Limb (tissue), 2 donors: Measurements from ENCODE around the gene ZBTB25.

Experiments
- DNase-seq, 2 donors: peaks; one replicate each; pipeline ENCODE4 v3.0.0-alpha.2; 2016; ENCODE audit errors: extremely low spot score in 2 of 2

The ZBTB25 gene

GRCh38 chr14:64516969-64517368 is 13.3 kb upstream of the ZBTB25 start:
- no peak for DNase-seq

DNA sequence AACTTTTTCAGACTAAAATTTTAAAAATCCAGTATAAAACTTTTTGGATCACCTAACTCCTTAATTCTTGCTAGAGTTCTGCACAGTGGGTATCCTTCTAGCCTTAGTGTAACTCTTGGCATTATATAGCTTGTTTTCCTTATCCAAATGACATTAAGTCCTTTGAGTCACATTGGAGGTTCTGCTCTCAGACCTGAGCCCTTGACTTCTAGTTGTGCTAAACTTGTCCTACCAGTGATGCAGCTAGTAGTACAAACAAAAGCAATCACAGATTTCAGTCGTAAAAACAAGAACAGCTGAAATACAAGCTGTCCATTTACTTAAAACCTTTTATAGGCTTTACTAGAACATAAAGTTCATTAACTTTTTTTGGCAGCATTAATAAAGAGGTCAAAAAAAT is 11.4 kb upstream of the ZBTB25 start:
- no peak for DNase-seq

DNA sequence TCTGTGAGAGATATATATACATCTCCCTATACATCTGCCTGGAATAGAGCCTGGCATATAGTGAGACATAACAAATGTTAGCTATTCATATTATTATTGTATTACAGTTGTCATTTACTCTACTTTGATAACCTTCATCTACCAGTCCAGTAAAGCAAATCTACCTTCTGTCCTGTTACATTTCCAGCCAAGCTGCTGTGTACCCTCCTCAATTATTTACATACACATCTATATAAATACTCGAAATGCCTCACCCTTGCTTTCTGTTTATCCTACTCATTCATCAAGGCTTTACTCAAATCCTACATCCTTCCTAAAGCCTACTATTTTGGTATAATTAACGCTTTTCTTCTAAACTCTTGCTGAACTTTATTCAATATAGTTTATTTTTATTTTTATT is 9.6 kb upstream of the ZBTB25 start:
- DNase-seq, result no peak

DNA sequence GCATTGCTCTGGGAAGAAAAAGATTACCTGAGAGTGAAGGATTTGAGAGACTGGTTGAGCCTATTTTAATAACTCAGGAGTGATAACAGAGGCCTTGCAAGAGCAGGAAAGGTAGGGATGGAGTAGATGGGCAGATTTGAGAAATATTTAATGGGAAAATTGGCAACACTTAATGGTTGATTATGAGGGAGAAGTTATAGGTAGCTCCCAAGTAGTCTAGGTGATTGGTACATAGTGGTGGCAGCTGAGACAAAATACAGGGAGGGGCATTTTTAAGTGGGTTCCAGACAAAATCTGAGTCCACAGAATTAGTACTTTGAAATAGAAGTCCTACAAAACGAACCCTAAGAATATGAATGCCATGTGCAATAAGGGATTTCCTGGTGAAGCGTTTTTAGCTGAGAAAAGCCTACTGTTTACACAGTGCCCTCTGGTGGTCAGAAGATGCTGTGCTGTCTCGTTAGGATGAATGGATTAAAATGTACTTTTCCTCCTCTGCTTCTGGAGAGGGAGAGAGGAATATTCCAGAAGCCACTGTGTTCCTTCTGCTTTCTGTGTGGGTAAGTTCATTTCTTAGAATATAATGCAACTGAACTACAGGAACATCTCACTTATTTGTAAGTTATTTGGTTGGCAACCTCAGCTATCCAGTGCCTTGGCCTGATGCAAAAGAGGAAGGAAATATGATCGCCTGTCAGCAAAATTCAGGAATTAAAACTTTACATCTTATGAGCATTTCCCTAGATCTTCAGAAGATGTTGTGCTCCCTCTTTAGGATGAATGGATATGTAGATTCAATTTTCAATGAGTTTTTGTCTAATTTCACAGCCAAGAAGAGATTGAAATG is 7.4 kb upstream of the ZBTB25 start:
- peak; percentile 66 to 70 for DNase-seq

- no peak for DNase-seq
These were observed 5.4 kb upstream of the ZBTB25 start for GRCh38 chr14:64509036-64509435.

GRCh38 chr14:64508215-64508776 is 4.7 kb upstream of the ZBTB25 start:
- DNase-seq, result no peak

DNA sequence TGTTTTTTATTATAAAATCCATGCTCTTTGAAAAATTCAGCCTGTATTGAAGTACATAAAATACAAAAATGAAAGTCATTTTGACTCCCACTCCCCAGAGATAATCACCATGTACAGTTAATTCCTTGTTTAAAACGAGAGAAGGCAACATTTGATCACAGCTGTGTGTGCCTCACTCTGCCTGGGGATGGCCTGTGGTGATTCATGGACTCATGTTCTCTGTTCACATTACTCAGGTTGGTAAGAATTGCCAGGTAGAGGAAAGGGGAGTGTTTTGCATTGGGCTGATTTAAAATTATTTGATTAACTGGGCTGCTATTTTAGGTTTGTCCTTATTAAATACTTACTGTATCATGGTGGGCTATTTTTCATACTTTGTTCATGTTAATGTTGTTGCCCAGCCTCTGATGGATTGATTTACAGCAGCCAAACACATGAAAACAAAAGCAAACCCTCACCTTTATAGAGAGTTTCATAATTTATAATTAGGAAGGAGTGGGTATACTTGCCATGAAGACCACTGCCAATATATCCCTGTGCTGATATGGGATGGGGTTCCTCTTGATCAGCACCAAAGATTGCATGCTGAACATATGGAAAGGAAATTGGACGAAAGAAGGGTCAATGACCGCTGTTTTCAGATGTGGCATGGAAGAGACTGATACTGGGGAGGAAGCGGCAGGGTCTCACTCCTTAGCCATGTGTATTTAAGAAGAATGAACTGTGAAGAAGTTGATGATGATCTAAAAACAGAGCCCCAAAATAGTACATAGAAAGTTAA is 3.9 kb upstream of the ZBTB25 start:
- no peak for DNase-seq

DNA sequence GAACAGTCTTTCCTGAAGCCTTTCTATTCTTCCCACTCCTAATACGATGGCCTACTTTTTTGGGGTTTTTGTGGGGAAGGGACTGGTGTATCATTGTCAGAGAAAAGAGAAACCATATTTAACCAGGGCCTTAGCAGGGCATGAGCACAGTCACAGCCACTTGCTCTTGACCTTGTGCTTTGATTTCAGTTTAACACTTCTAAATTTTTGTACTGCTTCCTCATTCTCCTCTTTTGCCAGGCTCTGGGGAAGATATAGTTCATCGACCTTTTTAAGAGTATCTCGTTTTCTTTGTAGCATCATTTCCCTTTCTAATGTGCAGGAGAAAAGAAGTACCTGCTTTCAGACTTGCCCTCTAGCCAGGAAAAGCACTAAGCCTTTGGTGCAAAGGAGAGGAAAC is 3.1 kb upstream of the ZBTB25 start:
- no peak for DNase-seq

GRCh38 chr14:64504897-64505794 is 1.5 kb upstream of the ZBTB25 start:
- DNase-seq, result peak; percentile 89 to 94

DNA sequence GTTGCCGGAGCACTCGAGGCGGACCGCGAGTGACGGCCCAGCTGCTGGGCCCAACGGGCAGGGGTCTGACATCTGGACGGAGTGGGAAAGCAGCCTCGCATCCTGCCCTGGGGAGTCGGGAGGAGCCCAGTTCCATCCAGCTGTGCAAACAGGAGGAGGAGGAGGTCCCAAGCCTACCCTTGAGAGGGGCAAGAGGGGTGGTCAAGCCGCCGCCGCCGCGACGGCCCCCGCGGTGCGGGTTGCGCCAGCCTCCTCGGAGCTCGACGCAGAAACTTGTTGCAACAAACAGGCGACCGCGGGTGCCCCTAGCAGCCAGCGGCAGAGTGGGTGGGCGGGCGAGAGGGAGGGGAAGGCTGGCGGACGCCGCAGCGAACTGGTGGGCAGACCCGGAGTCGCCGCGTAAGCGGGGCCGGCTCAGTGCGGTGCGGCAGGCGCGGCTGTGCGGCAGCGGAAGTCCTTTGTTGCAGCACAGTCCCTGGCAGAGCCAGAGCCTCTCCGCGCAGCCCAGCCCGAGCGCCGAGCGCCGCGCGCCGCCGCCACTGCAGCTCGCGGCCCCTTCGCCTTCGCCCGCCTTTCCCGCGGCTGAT is 765 bp upstream of the ZBTB25 start, which contains the start of gene ZBTB1:
ZBTB1 (plus strand) TSS at position 461 of the 587 bp plus-strand sequence. CDS start 16,735 bp downstream, outside the sequence.
- DNase-seq, result peak; percentile 82 to 92

DNA sequence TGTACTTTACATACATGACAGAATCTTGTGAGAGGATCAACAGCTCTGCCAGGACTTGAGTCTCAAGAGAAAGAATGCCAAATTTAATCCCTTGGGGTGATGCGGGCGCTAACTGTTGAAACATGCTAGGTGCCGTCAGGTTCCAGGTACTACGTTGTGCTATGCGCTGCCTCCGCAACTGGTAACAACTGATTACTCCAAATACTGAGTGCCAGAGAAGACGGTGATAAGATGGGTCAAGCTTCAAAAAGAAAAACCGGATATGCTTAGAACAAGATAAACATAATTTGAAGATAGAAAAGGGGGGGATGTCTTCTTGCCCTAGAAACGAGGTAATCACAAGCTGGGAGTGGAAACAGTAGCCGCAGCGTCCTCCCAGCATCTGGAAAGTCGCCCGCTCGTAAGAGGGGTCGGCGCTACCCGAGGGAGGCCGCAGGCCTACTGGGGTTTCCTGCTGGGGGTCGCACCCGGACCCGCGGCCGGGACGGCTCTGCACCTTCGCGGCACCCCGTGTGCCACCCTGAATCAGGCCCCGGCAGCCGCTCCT is 678 bp downstream of the ZBTB25 start:
- DNase-seq, result peak in 1 of 2 donors; percentile 28

GRCh38 chr14:64502456-64502855 is 1.2 kb downstream of the ZBTB25 start:
- DNase-seq, result no peak

- peak in 1 of 2 donors; percentile 33 for DNase-seq
These were observed 2.0 kb downstream of the ZBTB25 start for GRCh38 chr14:64501411-64502171.

- no peak for DNase-seq
These were observed 3.5 kb downstream of the ZBTB25 start for GRCh38 chr14:64500088-64500487.

DNA sequence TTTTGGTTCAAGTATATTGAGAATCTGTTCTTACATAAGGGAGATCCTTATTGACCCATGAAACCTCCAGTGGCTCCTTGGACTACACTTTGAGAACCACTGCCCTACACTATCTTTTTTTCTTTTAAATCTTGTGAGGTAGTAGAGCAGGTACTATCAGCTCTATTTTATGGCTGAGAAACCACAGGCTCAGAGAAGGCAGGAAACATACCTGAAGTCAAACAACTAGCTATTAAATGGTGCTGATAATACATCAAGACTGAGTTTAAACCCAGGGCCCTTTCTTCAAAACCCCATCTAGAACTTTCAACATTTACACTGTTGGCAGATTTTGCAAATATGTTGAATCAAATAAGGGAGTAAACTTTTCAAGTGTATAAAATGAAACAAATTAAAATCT is 6.9 kb downstream of the ZBTB25 start:
- DNase-seq, result no peak

DNA sequence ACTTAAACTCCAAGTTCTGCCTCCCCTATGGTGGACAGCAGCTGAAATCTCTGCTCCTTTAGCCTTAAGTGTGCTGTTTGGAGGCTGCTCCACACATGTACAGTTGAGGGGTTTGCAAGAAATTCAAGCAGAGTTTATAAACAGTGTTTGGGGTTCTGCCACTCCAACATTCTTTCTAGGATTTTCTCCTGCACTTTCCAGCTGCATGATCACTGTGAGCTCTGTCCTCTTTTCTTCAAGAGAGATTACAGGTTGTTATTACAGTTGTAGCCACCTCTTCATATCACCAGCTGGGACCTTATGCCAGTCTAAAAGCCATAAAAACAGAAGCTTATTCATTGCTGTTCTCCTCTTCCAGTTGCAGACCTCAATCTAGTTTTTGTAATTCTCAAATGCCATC is 8.4 kb downstream of the ZBTB25 start:
- no peak for DNase-seq

GRCh38 chr14:64493455-64493854 is 10.2 kb downstream of the ZBTB25 start:
- no peak for DNase-seq

DNA sequence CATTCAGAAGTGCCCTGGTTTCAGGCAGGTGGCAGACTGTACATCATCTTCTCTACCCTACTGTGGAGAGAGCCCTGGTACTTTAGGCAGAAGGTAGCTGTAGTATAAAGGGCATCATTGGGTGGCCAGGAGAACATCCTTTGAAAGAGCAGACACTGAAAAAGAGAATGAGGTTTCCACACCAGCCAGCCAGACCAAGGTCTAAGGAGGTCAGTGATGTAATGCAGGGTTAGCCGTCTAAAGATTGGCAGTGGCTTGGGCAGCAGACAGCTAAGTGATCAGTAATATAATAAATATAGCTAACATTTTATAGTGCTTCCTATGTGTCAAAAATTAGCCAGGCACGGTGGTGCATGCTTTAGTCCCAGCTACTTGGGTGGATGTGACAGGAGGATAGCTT is 12.0 kb downstream of the ZBTB25 start:
- no peak for DNase-seq

DNA sequence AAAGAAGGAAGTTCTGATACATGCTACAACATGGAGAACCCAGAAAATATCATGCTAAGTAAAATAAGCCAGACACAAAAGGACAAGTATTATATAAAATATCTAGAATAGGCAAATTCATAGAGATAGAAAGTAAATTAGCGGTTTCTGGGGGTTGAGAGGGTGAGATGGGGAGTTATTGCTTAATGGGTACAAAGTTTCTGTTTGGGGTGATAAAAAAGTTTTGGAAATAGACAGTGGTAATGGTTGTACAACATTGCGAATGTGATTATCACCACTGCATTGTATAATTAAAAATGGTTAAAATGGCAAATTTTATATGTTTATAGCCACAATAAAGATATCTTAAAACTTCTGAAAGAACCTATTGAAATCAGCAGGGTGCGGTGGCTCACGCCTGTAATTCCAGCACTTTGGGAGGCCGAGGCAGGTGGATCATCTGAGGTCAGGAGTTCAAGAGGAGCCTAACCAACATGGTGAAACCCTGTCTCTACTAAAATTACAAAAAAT is 15.0 kb downstream of the ZBTB25 start:
- DNase-seq, result no peak
